Activated naive CD8-positive, alpha-beta T cell treated with anti-CD3 and anti-CD28 coated beads, Interleukin-2, amount 50 U/mL, for 16 hours (primary cell): Measurements from ENCODE around the gene PHC2.

Experiments used
- DNase-seq: peaks from one replicate; pipeline ENCODE4 v3.0.0-alpha.2; 2020; ENCODE audit warnings: low read depth, low spot score

Gene PHC2

DNA sequence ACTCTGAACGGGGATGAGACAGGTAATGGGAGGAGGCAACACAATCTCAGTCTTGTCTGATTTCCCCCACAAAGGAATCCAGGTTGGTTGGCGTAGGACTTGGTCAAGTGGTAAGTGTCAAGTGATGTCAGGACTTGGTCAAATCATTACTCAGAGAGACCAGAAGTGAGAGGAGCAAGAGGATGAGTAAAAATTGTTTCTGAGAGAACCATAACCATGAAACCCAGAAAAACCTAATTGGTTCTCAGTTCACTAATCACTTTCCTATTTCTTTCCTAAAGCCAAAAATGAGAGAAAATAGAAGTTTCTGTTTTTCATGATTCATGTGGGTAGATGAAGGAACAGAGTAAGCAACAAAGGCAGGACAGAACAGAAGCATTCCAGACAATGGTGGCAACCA, 5.0 kb downstream of the PHC2 start:
- no peak for DNase-seq

- DNase-seq, result no peak
These were observed 6.3 kb downstream of the PHC2 start for GRCh38 chr1:33424610-33425009.

- no peak for DNase-seq
These were observed 6.7 kb downstream of the PHC2 start for GRCh38 chr1:33424205-33424604.

DNA sequence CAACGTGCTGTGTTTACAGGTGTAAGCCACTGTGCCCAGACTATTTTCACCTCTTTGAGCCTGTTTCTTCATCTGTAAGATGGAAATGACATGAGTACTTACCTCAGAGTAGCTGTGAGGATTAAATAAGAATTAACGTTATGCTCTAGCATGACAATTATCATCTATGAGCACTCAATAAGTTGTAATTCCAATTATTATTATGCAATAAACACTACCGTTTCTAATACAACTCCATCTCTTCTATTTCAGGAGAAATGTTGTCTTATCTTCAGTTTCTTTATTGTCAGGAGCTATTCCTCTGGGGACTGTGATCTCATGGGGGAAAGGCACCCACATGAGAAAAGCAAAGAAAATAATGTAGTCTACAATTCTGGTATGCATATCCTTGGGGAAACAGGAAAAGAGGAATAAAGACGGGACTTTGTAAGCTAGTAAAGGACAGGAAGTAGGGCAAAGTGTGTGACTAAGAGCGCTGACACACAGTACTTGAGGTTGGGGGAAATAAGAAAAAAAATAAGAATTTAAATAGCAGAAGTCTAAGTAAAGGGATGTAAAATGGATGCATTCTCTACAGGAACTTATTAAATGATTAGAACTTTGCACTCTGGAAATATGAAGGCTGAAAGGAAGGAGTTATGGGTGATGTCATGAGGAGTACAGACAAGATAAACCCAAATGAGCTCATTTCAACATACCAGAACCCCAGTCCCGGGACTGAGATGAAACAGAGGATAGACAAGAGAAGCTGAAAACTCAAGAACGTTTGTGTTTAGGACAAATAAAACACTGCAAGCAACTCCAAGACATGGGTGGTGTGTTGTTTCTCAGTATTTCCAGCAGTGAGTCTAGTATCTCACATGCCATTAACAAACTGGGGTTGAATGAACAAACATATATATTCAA, 9.8 kb downstream of the PHC2 start:
- DNase-seq, result no peak

GRCh38 chr1:33418811-33419210, 12.1 kb downstream of the PHC2 start:
- no peak for DNase-seq

GRCh38 chr1:33414879-33415278, 16.0 kb downstream of the PHC2 start:
- DNase-seq, result no peak

DNA sequence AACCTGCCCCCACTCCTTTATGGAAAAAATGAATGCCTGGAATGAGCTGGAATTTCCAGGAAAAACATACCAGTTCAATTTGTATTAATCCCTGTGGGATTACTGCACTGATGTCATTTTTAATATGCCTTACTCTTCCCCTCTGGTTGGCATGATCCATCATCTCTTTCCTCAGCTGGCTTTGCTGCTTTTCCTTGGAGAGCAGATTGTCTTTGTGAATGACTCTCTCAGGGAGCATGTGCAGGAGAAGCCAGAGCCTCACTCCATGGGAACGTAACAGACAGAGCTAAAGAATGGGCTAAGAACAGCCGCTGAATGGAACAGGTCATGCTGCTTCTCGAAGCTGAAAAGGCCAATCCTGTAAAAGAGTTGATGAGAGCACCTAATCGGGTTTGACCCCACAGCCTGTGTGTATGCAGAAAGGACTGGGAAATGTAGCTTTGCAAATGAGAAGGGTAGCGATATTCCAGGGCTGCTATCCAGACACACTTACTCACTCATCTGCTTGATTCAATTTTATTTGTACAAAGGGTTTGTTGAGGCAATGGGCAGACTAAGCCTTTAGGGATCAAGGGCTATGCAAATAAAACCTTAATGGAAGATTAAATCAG, 20.7 kb downstream of the PHC2 start:
- DNase-seq, result no peak

GRCh38 chr1:33408093-33408436, 22.8 kb downstream of the PHC2 start:
- no peak for DNase-seq

DNA sequence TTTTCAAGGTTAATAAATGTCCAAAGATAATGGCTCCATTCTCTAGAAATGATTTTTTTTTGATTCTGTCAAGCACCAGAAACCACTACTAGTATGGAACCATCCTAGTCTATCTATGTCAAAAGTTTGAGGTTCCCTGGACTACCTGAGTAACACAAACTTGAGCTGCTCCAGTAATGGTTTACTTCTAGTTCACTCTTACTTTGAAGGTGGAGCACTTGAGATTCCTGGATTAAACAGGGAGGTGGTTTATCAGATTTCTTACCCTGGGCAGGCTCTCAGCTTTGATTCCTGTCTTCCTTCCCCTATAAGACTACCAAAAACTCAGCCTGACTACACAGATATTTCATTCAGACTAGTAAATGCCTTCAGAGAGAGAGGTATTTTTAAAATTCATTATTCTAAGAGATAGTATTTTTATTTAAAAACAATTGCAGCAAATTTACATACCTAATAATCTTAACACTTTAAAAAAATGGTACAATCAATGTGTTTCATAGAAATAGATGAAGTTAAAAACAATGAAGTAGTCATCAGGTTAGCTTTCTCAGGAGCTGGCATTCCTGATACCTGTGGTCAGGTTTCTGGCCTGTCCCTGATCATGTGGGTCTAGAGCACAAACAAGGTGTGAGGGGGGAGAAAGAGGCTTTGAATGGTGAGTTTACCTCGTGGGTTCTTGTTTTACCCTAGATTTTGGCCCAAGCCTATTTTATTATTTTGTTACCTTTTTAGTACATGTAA, 23.4 kb downstream of the PHC2 start:
- DNase-seq, result no peak

DNA sequence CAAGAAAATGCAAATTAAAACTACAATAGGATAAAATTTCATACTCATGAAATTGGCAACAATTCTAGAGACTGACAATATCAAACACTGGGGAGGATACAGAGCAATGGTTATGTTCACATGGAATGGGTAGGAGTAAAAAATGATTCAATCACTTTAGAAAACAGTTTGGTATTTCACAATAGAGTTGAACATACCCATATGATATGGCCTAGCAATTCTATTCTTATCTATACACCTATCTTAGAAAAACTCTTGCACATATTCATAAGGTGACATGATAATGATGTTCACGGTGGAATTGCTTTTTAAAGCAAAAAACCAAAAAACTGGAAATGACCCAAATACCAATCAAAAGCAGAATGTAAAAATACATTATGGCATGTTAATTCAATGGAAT, 28.7 kb downstream of the PHC2 start:
- no peak for DNase-seq

DNA sequence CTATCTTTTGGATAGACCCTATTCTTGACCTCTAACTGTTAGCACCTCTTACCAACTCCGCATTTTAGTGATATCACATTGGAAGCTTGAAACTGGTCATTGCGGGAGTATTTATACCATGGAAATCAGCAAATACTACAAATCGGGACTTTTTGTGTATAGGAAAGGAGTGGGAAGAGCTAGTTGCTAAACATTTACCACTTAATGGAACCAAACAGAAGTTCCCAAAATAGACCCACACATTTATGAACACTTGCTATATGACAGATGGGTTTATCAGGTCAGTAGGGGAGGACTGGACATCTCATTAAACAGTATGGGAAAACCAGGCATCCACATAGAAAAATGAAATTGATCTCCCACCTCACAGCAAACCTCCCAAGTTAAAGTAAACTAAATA, 29.4 kb downstream of the PHC2 start:
- no peak for DNase-seq

GRCh38 chr1:33400153-33400911, 30.6 kb downstream of the PHC2 start:
- no peak for DNase-seq

GRCh38 chr1:33399375-33399774, 31.5 kb downstream of the PHC2 start:
- no peak for DNase-seq

DNA sequence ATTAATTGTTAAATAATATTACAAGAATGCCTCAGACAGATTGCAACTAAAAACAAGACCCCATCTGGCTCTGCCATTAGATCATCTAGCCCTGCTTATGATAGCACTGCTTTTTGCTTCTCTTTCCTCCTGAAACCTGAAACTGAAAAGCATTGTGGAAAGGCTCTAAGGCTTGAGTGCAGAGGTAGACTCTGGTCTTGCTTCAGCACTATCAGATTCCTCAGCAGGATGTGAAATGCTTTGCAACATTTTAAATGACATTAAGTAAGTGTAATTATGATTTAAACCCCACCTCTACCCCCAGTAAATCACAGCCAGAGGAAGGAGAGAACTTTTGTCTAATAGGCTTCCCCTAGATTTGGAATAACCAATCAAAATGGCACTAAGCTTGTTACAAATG, 32.9 kb downstream of the PHC2 start:
- DNase-seq, result no peak

GRCh38 chr1:33397125-33397506, 33.8 kb downstream of the PHC2 start:
- DNase-seq, result no peak

- no peak for DNase-seq
These were observed 34.4 kb downstream of the PHC2 start for GRCh38 chr1:33396188-33397124.

DNA sequence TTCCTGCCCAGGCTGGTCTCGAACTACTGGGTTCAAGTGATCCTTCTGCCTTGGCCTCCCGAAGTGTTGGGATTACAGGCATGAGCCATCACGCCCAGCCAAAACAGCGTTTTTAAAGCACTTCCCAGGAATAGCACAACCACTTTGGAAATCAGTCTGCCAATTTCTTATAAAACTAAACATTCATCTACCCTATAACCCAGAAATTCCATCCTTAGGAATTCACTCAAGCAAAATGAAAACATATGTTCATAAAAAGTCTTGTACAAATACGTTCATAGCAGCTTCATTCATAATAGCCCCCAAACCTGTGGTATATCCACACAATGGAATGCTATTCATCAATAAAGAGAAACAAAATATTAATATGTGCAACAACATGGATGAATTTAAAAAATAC, 36.1 kb downstream of the PHC2 start:
- no peak for DNase-seq

DNA sequence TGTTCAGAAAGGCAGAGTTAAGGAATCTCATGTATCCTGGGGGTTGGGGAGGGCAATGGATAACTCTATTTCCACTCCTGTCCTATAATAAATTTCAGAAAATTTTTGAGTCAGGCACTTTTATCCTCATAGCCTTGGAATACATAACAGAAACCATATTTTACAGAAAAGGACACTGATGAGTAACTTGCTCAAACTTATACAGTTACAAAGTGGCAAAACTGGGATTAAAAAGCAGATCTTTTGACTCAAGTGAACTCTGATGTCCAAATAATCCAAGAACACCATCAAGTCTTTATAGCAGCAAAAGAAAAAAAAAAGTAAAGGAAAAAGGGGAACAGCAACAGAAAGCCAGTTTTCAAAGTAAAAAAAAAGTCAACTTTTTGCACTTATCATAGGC, 36.9 kb downstream of the PHC2 start:
- no peak for DNase-seq

DNA sequence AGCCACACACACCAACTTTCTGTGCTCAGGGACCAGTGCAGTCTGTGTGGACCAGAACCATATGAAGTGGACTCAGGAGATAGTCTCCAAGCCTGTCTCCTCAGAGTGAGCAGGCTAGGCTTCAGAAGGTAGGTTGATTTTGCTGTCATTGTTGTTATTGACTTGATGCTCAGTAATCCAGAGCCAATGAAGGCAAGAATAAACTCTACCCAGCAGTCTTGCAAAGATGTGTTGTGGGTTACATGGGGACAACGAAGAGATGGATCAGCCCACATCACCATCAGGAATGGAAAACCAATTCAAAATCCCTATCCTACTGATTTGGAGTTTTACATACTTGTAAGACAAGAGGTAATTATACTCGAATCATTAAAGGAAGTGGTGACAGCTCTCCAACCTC, 37.4 kb downstream of the PHC2 start:
- DNase-seq, result no peak

DNA sequence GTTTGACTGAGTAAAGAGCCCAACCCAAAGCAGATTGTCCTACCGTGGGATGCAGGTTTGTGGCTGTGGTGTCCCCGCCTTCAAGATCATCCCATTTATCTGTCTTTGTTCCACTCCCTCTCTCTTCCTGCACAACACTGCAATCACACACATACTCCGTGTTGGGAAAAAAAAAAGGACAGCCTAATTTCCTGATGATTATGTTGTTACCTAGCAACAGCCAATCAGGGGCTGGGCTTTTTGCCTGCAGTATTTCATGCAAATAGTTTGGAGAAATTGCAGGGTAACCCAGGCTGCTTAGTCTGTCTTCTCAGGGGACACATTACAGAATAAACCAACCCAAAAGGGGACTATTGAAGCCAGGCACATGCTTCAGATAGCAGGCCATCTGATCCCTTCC, 38.3 kb downstream of the PHC2 start:
- DNase-seq, result no peak

GRCh38 chr1:33392206-33392605, 38.7 kb downstream of the PHC2 start:
- no peak for DNase-seq
